ENCODE measurements around the gene JADE1. TPM values are rescaled to one million over a fixed set of nuclear protein-coding genes. Genes with fewer than 3 reads are reported as not detected.
A peak's percentile ranks its signal among the peaks of the same experiment; 100 is the strongest.

The JADE1 gene
- total and polyA plus RNA-seq, 9 of the 15 experiments (the other 6 are each of a cell fraction or from before 2014, with no cell fraction given), result 8.3 to 37.9 (median 24.4) TPM

GRCh38 chr4:128825226-128825625 is 15.7 kb downstream of the JADE1 start (continued):
- TF ChIP-seq TEAD1 (CRISPR knock-in tag; IDR thresholded peaks at IDR 0.05) (no peak), CREB3L1 (IDR thresholded peaks at IDR 0.05; ENCODE audit: borderline replicate concordance, low read depth) (no peak), RHOXF2B (CRISPR knock-in tag; conservative IDR thresholded peaks at IDR 0.05) (no peak), SMAD4 (CRISPR knock-in tag; conservative IDR thresholded peaks at IDR 0.05) (no peak), NKRF (IDR thresholded peaks at IDR 0.05; ENCODE audit: borderline replicate concordance) (no peak), STAT6 (CRISPR knock-in tag; IDR thresholded peaks at IDR 0.05) (no peak), FOXP1 (CRISPR knock-in tag; IDR thresholded peaks at IDR 0.05) (no peak), ATF1 (CRISPR knock-in tag; IDR thresholded peaks at IDR 0.05) (no peak), ATF1 (tag; IDR thresholded peaks at IDR 0.05) (peak; percentile 50; the same call in 1 of the 2 replicates), ZNF134 (CRISPR knock-in tag; conservative IDR thresholded peaks at IDR 0.05) (no peak), ZNF407 (IDR thresholded peaks at IDR 0.05; ENCODE audit: low read depth) (no peak), RCOR1 (IDR thresholded peaks at IDR 0.05; ENCODE audit: borderline replicate concordance in 1 of 2, low read depth in 2 of 2, low read length in 2 of 2) (no peak), HOXB6 (CRISPR knock-in tag; IDR thresholded peaks at IDR 0.05; ENCODE audit: borderline replicate concordance) (no peak), ZC3H4 (CRISPR knock-in tag; IDR thresholded peaks at IDR 0.05; ENCODE audit: borderline replicate concordance) (no peak), SMC3 (conservative IDR thresholded peaks at IDR 0.05; ENCODE audit: insufficient read depth, low read depth, low read length) (no peak)

All from K562 (cell line).